Fibroblast of upper back skin (primary cell): Measurements from ENCODE around the gene ELMO2.

Experiments used
- DNase-seq: peaks from one replicate; pipeline ENCODE4 v3.0.0-alpha.2; 2013

ELMO2 gene

GRCh38 chr20:46350201-46350985, 56.0 kb downstream of the ELMO2 start:
- peak; percentile 82 for DNase-seq

GRCh38 chr20:46349742-46350056, 56.7 kb downstream of the ELMO2 start:
- DNase-seq: no peak

GRCh38 chr20:46349035-46349741, 57.2 kb downstream of the ELMO2 start:
- peak; percentile 36 for DNase-seq

- DNase-seq: peak; percentile 13
Measured at GRCh38 chr20:46347841-46348803, 58.3 kb downstream of the ELMO2 start.

- DNase-seq: no peak
Measured at GRCh38 chr20:46346770-46347169, 59.6 kb downstream of the ELMO2 start.

GRCh38 chr20:46344488-46345162, 61.8 kb downstream of the ELMO2 start:
- DNase-seq: no peak

- DNase-seq: no peak
Measured at GRCh38 chr20:46343975-46344357, 62.4 kb downstream of the ELMO2 start.

GRCh38 chr20:46343348-46343974, 63.0 kb downstream of the ELMO2 start:
- no peak for DNase-seq

- DNase-seq: no peak
Measured at GRCh38 chr20:46342451-46343347, 63.7 kb downstream of the ELMO2 start.

- no peak for DNase-seq
Measured at GRCh38 chr20:46342010-46342378, 64.4 kb downstream of the ELMO2 start.

GRCh38 chr20:46341074-46342009, 65.1 kb downstream of the ELMO2 start:
- DNase-seq: no peak

GRCh38 chr20:46339037-46339436, 67.4 kb downstream of the ELMO2 start:
- DNase-seq: no peak

GRCh38 chr20:46336735-46337134, 69.7 kb downstream of the ELMO2 start:
- no peak for DNase-seq

GRCh38 chr20:46334303-46334904, 72.0 kb downstream of the ELMO2 start:
- no peak for DNase-seq

GRCh38 chr20:46333161-46333991, 73.0 kb downstream of the ELMO2 start:
- DNase-seq: no peak

- no peak for DNase-seq
Measured at GRCh38 chr20:46332373-46333160, 73.8 kb downstream of the ELMO2 start.

GRCh38 chr20:46331611-46332361, 74.6 kb downstream of the ELMO2 start:
- DNase-seq: no peak
